ENCODE measurements around the gene GATA3.

Gene GATA3

GRCh38 chr10:8036506-8037198 is 17.8 kb upstream of the GATA3 start:
- Histone ChIP-seq H3K36me3 (ENCODE audit: insufficient read depth, low read length) (no peaks in the 10 kb centered on the region), H3K9me3 (ENCODE audit: low read depth, low read length) (no peaks in the 10 kb centered on the region), H3K27ac (no peak overlapping the region), H3K4me3 (no peak overlapping the region), H3K9ac (ENCODE audit: insufficient read length) (no peak overlapping the region)
- DNase-seq (ENCODE audit: low read depth, low spot score): no peak
- no peak for TF ChIP-seq EZH2 (IDR thresholded peaks at IDR 0.05)
- TF ChIP-seq FOXP2 (optimal IDR thresholded peaks at IDR 0.05; ENCODE audit: control extremely low read depth, extremely low read length, insufficient read depth): no peak
- TF ChIP-seq POLR2AphosphoS5 (IDR thresholded peaks at IDR 0.05; ENCODE audit: borderline replicate concordance, low read depth, low read length): no peak

- no peak for TF ChIP-seq EZH2 (IDR thresholded peaks at IDR 0.05)
- TF ChIP-seq POLR2AphosphoS5 (IDR thresholded peaks at IDR 0.05; ENCODE audit: borderline replicate concordance, low read depth, low read length): no peak
- TF ChIP-seq FOXP2 (optimal IDR thresholded peaks at IDR 0.05; ENCODE audit: control extremely low read depth, extremely low read length, insufficient read depth): no peak
- no peak for DNase-seq (ENCODE audit: low read depth, low spot score)
- Histone ChIP-seq H3K27ac (no peak overlapping the region), H3K9me3 (ENCODE audit: low read depth, low read length) (no peaks in the 10 kb centered on the region), H3K36me3 (ENCODE audit: insufficient read depth, low read length) (no peaks in the 10 kb centered on the region), H3K9ac (ENCODE audit: insufficient read length) (no peak overlapping the region), H3K4me3 (no peak overlapping the region)
Measured at GRCh38 chr10:8037199-8037801, 17.2 kb upstream of the GATA3 start.

GRCh38 chr10:8037941-8038894 is 16.3 kb upstream of the GATA3 start:
- H3K36me3 ChIP-seq (ENCODE audit: insufficient read depth, low read length): no peaks in the 10 kb centered on the region
- no peaks in the 10 kb centered on the region for H3K9me3 ChIP-seq (ENCODE audit: low read depth, low read length)
- no peak overlapping the region for H3K27ac ChIP-seq
- TF ChIP-seq EZH2 (IDR thresholded peaks at IDR 0.05) (no peak), POLR2AphosphoS5 (IDR thresholded peaks at IDR 0.05; ENCODE audit: borderline replicate concordance, low read depth, low read length) (no peak), FOXP2 (optimal IDR thresholded peaks at IDR 0.05; ENCODE audit: control extremely low read depth, extremely low read length, insufficient read depth) (no peak)
- no peak for DNase-seq (ENCODE audit: low read depth, low spot score)
- H3K9ac ChIP-seq (ENCODE audit: insufficient read length): no peak overlapping the region
- no peak overlapping the region for H3K4me3 ChIP-seq

- DNase-seq (ENCODE audit: low read depth, low spot score): no peak
- Histone ChIP-seq H3K9ac (ENCODE audit: insufficient read length) (no peak overlapping the region), H3K36me3 (ENCODE audit: insufficient read depth, low read length) (no peaks in the 10 kb centered on the region), H3K4me3 (no peak overlapping the region), H3K27ac (no peak overlapping the region), H3K9me3 (ENCODE audit: low read depth, low read length) (no peaks in the 10 kb centered on the region)
- TF ChIP-seq EZH2 (IDR thresholded peaks at IDR 0.05) (no peak), FOXP2 (optimal IDR thresholded peaks at IDR 0.05; ENCODE audit: control extremely low read depth, extremely low read length, insufficient read depth) (no peak), POLR2AphosphoS5 (IDR thresholded peaks at IDR 0.05; ENCODE audit: borderline replicate concordance, low read depth, low read length) (no peak)
Measured at GRCh38 chr10:8039321-8039881, 15.1 kb upstream of the GATA3 start.

GRCh38 chr10:8040651-8041050 is 13.8 kb upstream of the GATA3 start:
- DNase-seq (ENCODE audit: low read depth, low spot score): no peak
- no peak overlapping the region for H3K27ac ChIP-seq
- no peak for TF ChIP-seq POLR2AphosphoS5 (IDR thresholded peaks at IDR 0.05; ENCODE audit: borderline replicate concordance, low read depth, low read length)
- no peak for TF ChIP-seq EZH2 (IDR thresholded peaks at IDR 0.05)
- no peak for TF ChIP-seq FOXP2 (optimal IDR thresholded peaks at IDR 0.05; ENCODE audit: control extremely low read depth, extremely low read length, insufficient read depth)

GRCh38 chr10:8041284-8041991 is 13.1 kb upstream of the GATA3 start:
- Histone ChIP-seq H3K9ac (ENCODE audit: insufficient read length) (no peak overlapping the region), H3K9me3 (ENCODE audit: low read depth, low read length) (no peaks in the 10 kb centered on the region), H3K36me3 (ENCODE audit: insufficient read depth, low read length) (no peaks in the 10 kb centered on the region), H3K4me3 (no peak overlapping the region), H3K27ac (no peak overlapping the region)
- no peak for TF ChIP-seq POLR2AphosphoS5 (IDR thresholded peaks at IDR 0.05; ENCODE audit: borderline replicate concordance, low read depth, low read length)
- TF ChIP-seq EZH2 (IDR thresholded peaks at IDR 0.05): no peak
- TF ChIP-seq FOXP2 (optimal IDR thresholded peaks at IDR 0.05; ENCODE audit: control extremely low read depth, extremely low read length, insufficient read depth): no peak
- DNase-seq (ENCODE audit: low read depth, low spot score): no peak

More at GRCh38 chr10:8040651-8041050, 13.8 kb upstream of the GATA3 start:
- H3K9me3 ChIP-seq (ENCODE audit: low read depth, low read length): no peaks in the 10 kb centered on the region
- no peak overlapping the region for H3K9ac ChIP-seq (ENCODE audit: insufficient read length)
- no peaks in the 10 kb centered on the region for H3K36me3 ChIP-seq (ENCODE audit: insufficient read depth, low read length)
- no peak overlapping the region for H3K4me3 ChIP-seq

GRCh38 chr10:8041992-8042720 is 12.3 kb upstream of the GATA3 start:
- TF ChIP-seq FOXP2 (optimal IDR thresholded peaks at IDR 0.05; ENCODE audit: control extremely low read depth, extremely low read length, insufficient read depth) (no peak), EZH2 (IDR thresholded peaks at IDR 0.05) (no peak), POLR2AphosphoS5 (IDR thresholded peaks at IDR 0.05; ENCODE audit: borderline replicate concordance, low read depth, low read length) (no peak)
- H3K36me3 ChIP-seq (ENCODE audit: insufficient read depth, low read length): no peaks in the 10 kb centered on the region
- no peak overlapping the region for H3K4me3 ChIP-seq

More at GRCh38 chr10:8041992-8042720, 12.3 kb upstream of the GATA3 start:
- H3K27ac ChIP-seq: no peak overlapping the region
- H3K9me3 ChIP-seq (ENCODE audit: low read depth, low read length): no peaks in the 10 kb centered on the region
- H3K9ac ChIP-seq (ENCODE audit: insufficient read length): no peak overlapping the region
- no peak for DNase-seq (ENCODE audit: low read depth, low spot score)

Measured in SK-N-MC (cell line).